HepG2 (cell line): ENCODE data around the gene OGG1. TPM values are rescaled to one million over a fixed set of nuclear protein-coding genes. Genes with fewer than 3 reads are reported as not detected.

Experiments
- AGO1 ChIP-seq: fragments of 200-400 bp; formaldehyde crosslinking; IDR thresholded peaks from 2 replicates; pipeline ENCODE4 v1.6.1; 2017; ENCODE audit warnings: mild to moderate bottlenecking, low read depth, low read length, moderate library complexity; ENCODE audit not compliant: poor library complexity, severe bottlenecking
- BATF2 ChIP-seq: sonication (generic); formaldehyde crosslinking; IDR thresholded peaks from 2 replicates; pipeline ENCODE4 v1.8.0; 2022; ENCODE audit warnings: mild to moderate bottlenecking, missing genetic modification reagents, moderate library complexity
- CENPX ChIP-seq: sonication (generic); formaldehyde crosslinking; IDR thresholded peaks from 2 replicates; pipeline ENCODE4 v1.9.0; 2021; ENCODE audit warnings: mild to moderate bottlenecking, missing genetic modification reagents, moderate library complexity
- FOXA3 ChIP-seq: IDR thresholded peaks from 2 replicates; pipeline ENCODE4 v1.6.1; 2016; ENCODE audit warnings: missing genetic modification reagents, missing compliant biosample characterization
- KLF9 ChIP-seq: IDR thresholded peaks from 2 replicates; pipeline ENCODE4 v1.6.1; 2016; ENCODE audit warnings: low read depth
- MEF2D ChIP-seq: sonication (generic); formaldehyde crosslinking; IDR thresholded peaks from 2 replicates; pipeline ENCODE4 v1.5.1; 2020; ENCODE audit warnings: mild to moderate bottlenecking, missing genetic modification reagents
- MTA1 ChIP-seq: sonication (generic); formaldehyde crosslinking; IDR thresholded peaks from 2 replicates; pipeline ENCODE4 v1.4.0; 2020; ENCODE audit warnings: missing genetic modification reagents, mild to moderate bottlenecking, borderline replicate concordance
- RELA ChIP-seq: sonication (generic); formaldehyde crosslinking; IDR thresholded peaks from 2 replicates; pipeline ENCODE4 v1.4.0; 2020; ENCODE audit warnings: missing genetic modification reagents
- SALL1 ChIP-seq: sonication (generic); formaldehyde crosslinking; IDR thresholded peaks from 2 replicates; pipeline ENCODE4 v1.8.0; 2022; ENCODE audit warnings: mild to moderate bottlenecking, missing genetic modification reagents
- SNAI1 ChIP-seq: sonication (generic); formaldehyde crosslinking; IDR thresholded peaks from 2 replicates; pipeline ENCODE4 v1.5.0; 2020; ENCODE audit warnings: mild to moderate bottlenecking, missing genetic modification reagents, borderline replicate concordance
- SP140L ChIP-seq: sonication (generic); formaldehyde crosslinking; IDR thresholded peaks from 2 replicates; pipeline ENCODE4 v1.4.0; 2020; ENCODE audit warnings: missing genetic modification reagents, borderline replicate concordance
- ZNF276 ChIP-seq: sonication (generic); formaldehyde crosslinking; IDR thresholded peaks from 2 replicates; pipeline ENCODE4 v1.4.0; 2020; ENCODE audit warnings: mild to moderate bottlenecking, low read depth, missing genetic modification reagents
- ZNF468 ChIP-seq: sonication (generic); formaldehyde crosslinking; IDR thresholded peaks from 2 replicates; pipeline ENCODE4 v1.8.0; 2022; ENCODE audit warnings: mild to moderate bottlenecking, moderate library complexity, missing genetic modification reagents
- ZNF547 ChIP-seq: sonication (generic); formaldehyde crosslinking; IDR thresholded peaks from 2 replicates; pipeline ENCODE4 v1.5.1; 2020; ENCODE audit warnings: mild to moderate bottlenecking, missing genetic modification reagents
- ZNF720 ChIP-seq: sonication (generic); formaldehyde crosslinking; IDR thresholded peaks from 2 replicates; pipeline ENCODE4 v1.4.0; 2020; ENCODE audit warnings: missing genetic modification reagents
- ZNF83 ChIP-seq: sonication (generic); formaldehyde crosslinking; IDR thresholded peaks from 2 replicates; pipeline ENCODE4 v1.4.0; 2020; ENCODE audit warnings: missing genetic modification reagents, mild to moderate bottlenecking, borderline replicate concordance
- ZNF878 ChIP-seq: sonication (generic); formaldehyde crosslinking; IDR thresholded peaks from 2 replicates; pipeline ENCODE4 v1.8.1; 2023; ENCODE audit warnings: mild to moderate bottlenecking, missing genetic modification reagents, moderate library complexity
- polyA plus RNA-seq, 8 experiments: library from polyadenylated mRNA; depleted of rRNA in 3 of 8; stranded (reverse) in 7 of 8; unstranded in 1 of 8; fragments of >200 nt; fragmentation: Illumina TruSeq in 4 of 8; extraction: Trizol in 4 of 8; gene quantifications; 2 replicates each; pipeline versions ENCODE4 v1.2.1 to v1.2.3, GENCODE V29; 2011 to 2016; ENCODE audit warnings: low read depth in 4 of 8, missing spikeins in 1 of 8, mixed read lengths in 1 of 8; ENCODE audit not compliant: insufficient read depth in 1 of 8
- total RNA-seq, 5 experiments: library from RNA; depleted of rRNA; stranded (reverse); fragments of >200 nt; fragmentation: Illumina TruSeq; extraction: Trizol; gene quantifications; 2 replicates each; pipeline ENCODE4 v1.2.3, GENCODE V29; 2016; ENCODE audit warnings: low read depth in 1 of 5
- TF ChIP-seq, protein P1 (sequence below): sonication (generic); formaldehyde crosslinking; IDR thresholded peaks from 2 replicates; pipeline ENCODE4 v1.5.1; 2020; ENCODE audit warnings: missing genetic modification reagents, mild to moderate bottlenecking, borderline replicate concordance
- TF ChIP-seq, protein P2 (sequence below): sonication (generic); formaldehyde crosslinking; conservative IDR thresholded peaks from 2 replicates; pipeline ENCODE4 v1.8.0; 2022; ENCODE audit warnings: missing genetic modification reagents
- TF ChIP-seq, protein P3 (sequence below): sonication (generic); formaldehyde crosslinking; IDR thresholded peaks from 2 replicates; pipeline ENCODE4 v1.5.0; 2020; ENCODE audit warnings: mild to moderate bottlenecking, missing genetic modification reagents, moderate library complexity

Gene OGG1
- total and polyA plus RNA-seq, 2 of the 13 experiments (the other 11 are each of a cell fraction or from before 2014, with no cell fraction given): 28.7 to 33.2 TPM

GRCh38 chr3:9792405-9793160 lies 42.8 kb downstream of the OGG1 start, which contains the start of the genes ARPC4 and TADA3 (continued):
- TF ChIP-seq ZNF276 (no peak), AGO1 (no peak), SALL1 (CRISPR knock-in tag) (no peak; the same call in 1 of the 2 replicates), MEF2D (CRISPR knock-in tag) (peak; percentile 38; the same call in 1 of the 2 replicates), FOXA3 (CRISPR knock-in tag) (peak; percentile 29; the same call in 1 of the 2 replicates), CENPX (no peak), RELA (CRISPR knock-in tag) (no peak), MTA1 (CRISPR knock-in tag) (0 out of 2 replicates have a peak, but pooled peaks have one; percentile 7), SNAI1 (no peak), ZNF547 (CRISPR knock-in tag) (no peak), KLF9 (no peak; the same call in 1 of the 2 replicates), SP140L (CRISPR knock-in tag) (no peak), ZNF878 (CRISPR knock-in tag) (no peak), ZNF720 (CRISPR knock-in tag) (no peak), ZNF83 (CRISPR knock-in tag) (no peak), ZNF468 (no peak), BATF2 (CRISPR knock-in tag) (no peak)
- TF ChIP-seq, protein P1, sequence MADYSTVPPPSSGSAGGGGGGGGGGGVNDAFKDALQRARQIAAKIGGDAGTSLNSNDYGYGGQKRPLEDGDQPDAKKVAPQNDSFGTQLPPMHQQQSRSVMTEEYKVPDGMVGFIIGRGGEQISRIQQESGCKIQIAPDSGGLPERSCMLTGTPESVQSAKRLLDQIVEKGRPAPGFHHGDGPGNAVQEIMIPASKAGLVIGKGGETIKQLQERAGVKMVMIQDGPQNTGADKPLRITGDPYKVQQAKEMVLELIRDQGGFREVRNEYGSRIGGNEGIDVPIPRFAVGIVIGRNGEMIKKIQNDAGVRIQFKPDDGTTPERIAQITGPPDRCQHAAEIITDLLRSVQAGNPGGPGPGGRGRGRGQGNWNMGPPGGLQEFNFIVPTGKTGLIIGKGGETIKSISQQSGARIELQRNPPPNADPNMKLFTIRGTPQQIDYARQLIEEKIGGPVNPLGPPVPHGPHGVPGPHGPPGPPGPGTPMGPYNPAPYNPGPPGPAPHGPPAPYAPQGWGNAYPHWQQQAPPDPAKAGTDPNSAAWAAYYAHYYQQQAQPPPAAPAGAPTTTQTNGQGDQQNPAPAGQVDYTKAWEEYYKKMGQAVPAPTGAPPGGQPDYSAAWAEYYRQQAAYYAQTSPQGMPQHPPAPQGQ (CRISPR knock-in tag): no peak
- TF ChIP-seq, protein P2, sequence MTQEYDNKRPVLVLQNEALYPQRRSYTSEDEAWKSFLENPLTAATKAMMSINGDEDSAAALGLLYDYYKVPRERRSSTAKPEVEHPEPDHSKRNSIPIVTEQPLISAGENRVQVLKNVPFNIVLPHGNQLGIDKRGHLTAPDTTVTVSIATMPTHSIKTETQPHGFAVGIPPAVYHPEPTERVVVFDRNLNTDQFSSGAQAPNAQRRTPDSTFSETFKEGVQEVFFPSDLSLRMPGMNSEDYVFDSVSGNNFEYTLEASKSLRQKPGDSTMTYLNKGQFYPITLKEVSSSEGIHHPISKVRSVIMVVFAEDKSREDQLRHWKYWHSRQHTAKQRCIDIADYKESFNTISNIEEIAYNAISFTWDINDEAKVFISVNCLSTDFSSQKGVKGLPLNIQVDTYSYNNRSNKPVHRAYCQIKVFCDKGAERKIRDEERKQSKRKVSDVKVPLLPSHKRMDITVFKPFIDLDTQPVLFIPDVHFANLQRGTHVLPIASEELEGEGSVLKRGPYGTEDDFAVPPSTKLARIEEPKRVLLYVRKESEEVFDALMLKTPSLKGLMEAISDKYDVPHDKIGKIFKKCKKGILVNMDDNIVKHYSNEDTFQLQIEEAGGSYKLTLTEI (CRISPR knock-in tag): no peak
- TF ChIP-seq, protein P3, sequence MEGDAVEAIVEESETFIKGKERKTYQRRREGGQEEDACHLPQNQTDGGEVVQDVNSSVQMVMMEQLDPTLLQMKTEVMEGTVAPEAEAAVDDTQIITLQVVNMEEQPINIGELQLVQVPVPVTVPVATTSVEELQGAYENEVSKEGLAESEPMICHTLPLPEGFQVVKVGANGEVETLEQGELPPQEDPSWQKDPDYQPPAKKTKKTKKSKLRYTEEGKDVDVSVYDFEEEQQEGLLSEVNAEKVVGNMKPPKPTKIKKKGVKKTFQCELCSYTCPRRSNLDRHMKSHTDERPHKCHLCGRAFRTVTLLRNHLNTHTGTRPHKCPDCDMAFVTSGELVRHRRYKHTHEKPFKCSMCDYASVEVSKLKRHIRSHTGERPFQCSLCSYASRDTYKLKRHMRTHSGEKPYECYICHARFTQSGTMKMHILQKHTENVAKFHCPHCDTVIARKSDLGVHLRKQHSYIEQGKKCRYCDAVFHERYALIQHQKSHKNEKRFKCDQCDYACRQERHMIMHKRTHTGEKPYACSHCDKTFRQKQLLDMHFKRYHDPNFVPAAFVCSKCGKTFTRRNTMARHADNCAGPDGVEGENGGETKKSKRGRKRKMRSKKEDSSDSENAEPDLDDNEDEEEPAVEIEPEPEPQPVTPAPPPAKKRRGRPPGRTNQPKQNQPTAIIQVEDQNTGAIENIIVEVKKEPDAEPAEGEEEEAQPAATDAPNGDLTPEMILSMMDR (CRISPR knock-in tag): no peak
